Measurements from ENCODE around the gene MTHFSD.

Gene MTHFSD

DNA sequence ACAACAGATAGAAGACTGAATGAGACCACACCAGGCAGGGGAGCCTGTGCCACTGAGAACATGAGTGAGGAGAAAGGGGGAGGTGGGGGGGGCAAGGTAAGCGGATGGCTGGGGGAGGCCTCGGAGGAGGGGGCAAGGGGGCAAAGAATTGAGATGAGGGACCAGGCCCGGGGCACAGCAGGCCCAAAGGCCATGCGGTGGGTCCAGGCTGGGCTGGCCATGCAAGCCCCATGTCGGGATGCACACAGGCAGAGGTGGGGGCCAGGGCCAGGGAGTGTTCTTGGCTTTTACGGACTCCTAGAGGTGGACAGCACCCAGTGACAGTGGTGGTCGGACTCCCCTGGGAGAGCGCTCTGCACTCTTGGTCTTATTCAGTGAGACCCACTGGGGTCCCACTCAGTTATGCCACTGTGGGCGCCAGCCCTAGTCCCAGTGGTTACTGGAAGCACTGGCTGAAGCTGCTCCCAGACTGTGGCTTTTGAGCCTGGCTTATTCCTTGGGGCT, 4.8 kb upstream of the MTHFSD start:
- peaks cover 61% of the 10 kb centered on the region for H3K27me3 ChIP-seq (replicated peaks; ENCODE audit: insufficient read depth, low read length)
- no peak overlapping the region for H3K4me3 ChIP-seq (ENCODE audit: low read length)
- H2AFZ ChIP-seq (ENCODE audit: low read length), result no peak overlapping the region
- H3K9me3 ChIP-seq (replicated peaks; ENCODE audit: insufficient read depth, low read length), result no peaks in the 10 kb centered on the region
- no peaks in the 10 kb centered on the region for H3K36me3 ChIP-seq (replicated peaks; ENCODE audit: insufficient read depth, low read length)
- 0 out of 2 replicates have a peak, but pooled peaks cover under 1% of the 10 kb centered on the region for H3K79me2 ChIP-seq (ENCODE audit: low read length)
- no peaks in the 10 kb centered on the region for H3K4me1 ChIP-seq (ENCODE audit: low read length)
- H3K9ac ChIP-seq (ENCODE audit: low read length), result no peak overlapping the region
- no peaks in the 10 kb centered on the region for H3F3A ChIP-seq (ENCODE audit: insufficient read depth, low read length)
- H3K4me2 ChIP-seq (ENCODE audit: low read depth, low read length), result no peak overlapping the region
- no peaks in the 10 kb centered on the region for H4K20me1 ChIP-seq (ENCODE audit: insufficient read depth, low read length)
- DNase-seq, result no peak
- H3K9me2 ChIP-seq (replicated peaks; ENCODE audit: insufficient read depth, low read length), result no peaks in the 10 kb centered on the region
- TF ChIP-seq, protein P1, sequence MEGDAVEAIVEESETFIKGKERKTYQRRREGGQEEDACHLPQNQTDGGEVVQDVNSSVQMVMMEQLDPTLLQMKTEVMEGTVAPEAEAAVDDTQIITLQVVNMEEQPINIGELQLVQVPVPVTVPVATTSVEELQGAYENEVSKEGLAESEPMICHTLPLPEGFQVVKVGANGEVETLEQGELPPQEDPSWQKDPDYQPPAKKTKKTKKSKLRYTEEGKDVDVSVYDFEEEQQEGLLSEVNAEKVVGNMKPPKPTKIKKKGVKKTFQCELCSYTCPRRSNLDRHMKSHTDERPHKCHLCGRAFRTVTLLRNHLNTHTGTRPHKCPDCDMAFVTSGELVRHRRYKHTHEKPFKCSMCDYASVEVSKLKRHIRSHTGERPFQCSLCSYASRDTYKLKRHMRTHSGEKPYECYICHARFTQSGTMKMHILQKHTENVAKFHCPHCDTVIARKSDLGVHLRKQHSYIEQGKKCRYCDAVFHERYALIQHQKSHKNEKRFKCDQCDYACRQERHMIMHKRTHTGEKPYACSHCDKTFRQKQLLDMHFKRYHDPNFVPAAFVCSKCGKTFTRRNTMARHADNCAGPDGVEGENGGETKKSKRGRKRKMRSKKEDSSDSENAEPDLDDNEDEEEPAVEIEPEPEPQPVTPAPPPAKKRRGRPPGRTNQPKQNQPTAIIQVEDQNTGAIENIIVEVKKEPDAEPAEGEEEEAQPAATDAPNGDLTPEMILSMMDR (IDR thresholded peaks at IDR 0.05; ENCODE audit: low read length), result no peak
- TF ChIP-seq EZH2phosphoT487 (IDR thresholded peaks at IDR 0.05; ENCODE audit: low read length) (no peak), EZH2 (optimal IDR thresholded peaks at IDR 0.05; ENCODE audit: low read depth, low read length) (no peak)
- H3K27ac ChIP-seq (ENCODE audit: low read length), result no peak overlapping the region

DNA sequence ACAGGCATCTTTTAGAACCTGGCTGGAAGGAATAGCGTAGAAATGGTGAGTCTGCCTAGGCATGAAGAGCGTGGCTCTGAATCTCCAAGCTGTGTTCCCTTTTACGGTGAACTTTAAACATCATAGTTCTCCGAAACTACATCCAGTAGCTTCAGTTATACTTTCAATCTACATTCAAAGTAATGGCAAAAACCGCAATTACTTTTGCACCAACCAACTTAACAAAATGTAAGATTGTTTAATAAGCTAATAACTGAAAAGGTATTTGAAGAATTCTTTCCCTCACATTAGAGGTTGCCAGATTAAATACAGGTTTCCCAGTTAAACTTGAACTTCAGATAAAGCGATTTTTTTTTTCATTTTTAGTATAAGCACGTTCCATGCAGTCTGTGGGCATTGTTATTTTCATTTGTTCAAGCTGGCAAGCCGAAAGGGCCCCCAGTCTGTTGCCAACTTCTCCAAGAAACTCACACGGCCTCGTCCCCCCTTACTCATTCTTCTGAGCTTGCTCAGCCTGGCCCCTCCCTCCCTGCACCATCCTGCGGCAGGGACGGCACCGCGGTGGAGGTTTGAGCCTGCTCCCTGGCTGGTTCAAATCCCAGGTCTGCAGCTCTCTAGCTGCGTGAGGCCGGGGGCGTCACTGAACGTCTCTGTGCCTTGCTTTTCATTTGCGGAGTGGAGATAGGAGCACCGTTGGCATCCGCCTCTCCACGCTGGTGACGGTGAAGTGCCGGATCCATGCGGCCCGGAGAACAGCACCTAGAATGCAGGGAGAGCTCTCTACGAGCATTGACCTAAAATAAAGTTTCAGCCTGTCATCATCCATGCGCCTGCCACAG, 3.5 kb upstream of the MTHFSD start:
- no peaks in the 10 kb centered on the region for H3K9me3 ChIP-seq (replicated peaks; ENCODE audit: insufficient read depth, low read length)
- H3K4me1 ChIP-seq (ENCODE audit: low read length), result no peaks in the 10 kb centered on the region
- H4K20me1 ChIP-seq (ENCODE audit: insufficient read depth, low read length), result no peaks in the 10 kb centered on the region

DNA sequence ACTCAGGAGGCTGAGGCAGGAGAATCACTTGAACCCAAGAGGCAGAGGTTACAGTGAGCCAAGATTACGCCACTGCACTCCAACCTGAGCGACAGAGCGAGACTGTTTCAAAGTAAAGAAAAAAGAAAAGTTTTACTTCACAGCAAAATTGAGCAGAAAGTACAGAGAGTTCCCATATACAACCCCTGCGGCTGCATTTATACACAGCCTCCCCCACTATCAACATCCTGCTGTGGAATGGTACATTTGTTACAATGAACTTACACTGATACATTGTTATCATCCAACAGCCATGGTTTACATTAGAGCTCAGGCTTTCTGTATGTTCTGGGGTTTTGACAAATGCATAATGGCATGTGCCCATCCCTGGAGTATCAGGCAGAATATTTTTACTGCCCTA, 2.6 kb upstream of the MTHFSD start:
- Histone ChIP-seq H4K20me1 (ENCODE audit: insufficient read depth, low read length) (no peaks in the 10 kb centered on the region), H3K27me3 (replicated peaks; ENCODE audit: insufficient read depth, low read length) (peaks cover 43% of the 10 kb centered on the region), H2AFZ (ENCODE audit: low read length) (no peak overlapping the region), H3K4me1 (ENCODE audit: low read length) (no peaks in the 10 kb centered on the region), H3K36me3 (replicated peaks; ENCODE audit: insufficient read depth, low read length) (no peaks in the 10 kb centered on the region), H3K4me3 (ENCODE audit: low read length) (no peak overlapping the region), H3K27ac (ENCODE audit: low read length) (no peak overlapping the region), H3K9ac (ENCODE audit: low read length) (no peak overlapping the region), H3F3A (ENCODE audit: insufficient read depth, low read length) (no peaks in the 10 kb centered on the region), H3K4me2 (ENCODE audit: low read depth, low read length) (no peak overlapping the region), H3K9me2 (replicated peaks; ENCODE audit: insufficient read depth, low read length) (no peaks in the 10 kb centered on the region), H3K79me2 (ENCODE audit: low read length) (0 out of 2 replicates have a peak, but pooled peaks cover 6% of the 10 kb centered on the region), H3K9me3 (replicated peaks; ENCODE audit: insufficient read depth, low read length) (no peaks in the 10 kb centered on the region)
- DNase-seq, result no peak
- TF ChIP-seq, protein P1 (IDR thresholded peaks at IDR 0.05; ENCODE audit: low read length), result no peak
- TF ChIP-seq EZH2 (optimal IDR thresholded peaks at IDR 0.05; ENCODE audit: low read depth, low read length) (no peak), EZH2phosphoT487 (IDR thresholded peaks at IDR 0.05; ENCODE audit: low read length) (no peak)

More for the DNA sequence above, 3.5 kb upstream of the MTHFSD start:
- Histone ChIP-seq H3K79me2 (ENCODE audit: low read length) (0 out of 2 replicates have a peak, but pooled peaks cover 6% of the 10 kb centered on the region), H3K36me3 (replicated peaks; ENCODE audit: insufficient read depth, low read length) (no peaks in the 10 kb centered on the region), H3K4me3 (ENCODE audit: low read length) (no peak overlapping the region), H2AFZ (ENCODE audit: low read length) (no peak overlapping the region), H3K27ac (ENCODE audit: low read length) (no peak overlapping the region), H3K27me3 (replicated peaks; ENCODE audit: insufficient read depth, low read length) (peaks cover 51% of the 10 kb centered on the region), H3K4me2 (ENCODE audit: low read depth, low read length) (no peak overlapping the region), H3F3A (ENCODE audit: insufficient read depth, low read length) (no peaks in the 10 kb centered on the region), H3K9me2 (replicated peaks; ENCODE audit: insufficient read depth, low read length) (no peaks in the 10 kb centered on the region), H3K9ac (ENCODE audit: low read length) (no peak overlapping the region)
- TF ChIP-seq, protein P1 (IDR thresholded peaks at IDR 0.05; ENCODE audit: low read length), result no peak
- TF ChIP-seq EZH2 (optimal IDR thresholded peaks at IDR 0.05; ENCODE audit: low read depth, low read length) (no peak), EZH2phosphoT487 (IDR thresholded peaks at IDR 0.05; ENCODE audit: low read length) (no peak)
- DNase-seq, result no peak

Measured in MM.1S (cell line).